Stimulated activated CD4-positive, alpha-beta T cell treated with anti-CD3 and anti-CD28 coated beads, Interleukin-15, amount 100 ng/mL, for 1 hour (primary cell): Measurements from ENCODE around the gene ERI3.

ENCODE experiments used
- DNase-seq, 2 donors: peaks; one replicate each; pipeline ENCODE4 v3.0.0-alpha.2; 2020; ENCODE audit warnings: low read depth in 1 of 2, low spot score in 1 of 2

ERI3 gene

GRCh38 chr1:44263568-44264450, 91.2 kb downstream of the ERI3 start:
- no peak for DNase-seq

- DNase-seq: no peak
These were observed 92.1 kb downstream of the ERI3 start for GRCh38 chr1:44262816-44263567.

- no peak for DNase-seq
These were observed 92.6 kb downstream of the ERI3 start for GRCh38 chr1:44262414-44262813.

GRCh38 chr1:44261962-44262361, 93.1 kb downstream of the ERI3 start:
- no peak for DNase-seq

GRCh38 chr1:44261171-44261817, 93.8 kb downstream of the ERI3 start:
- no peak for DNase-seq

GRCh38 chr1:44260792-44261170, 94.3 kb downstream of the ERI3 start:
- no peak for DNase-seq

GRCh38 chr1:44259090-44259489, 96.0 kb downstream of the ERI3 start:
- DNase-seq: no peak

- no peak for DNase-seq
These were observed 98.1 kb downstream of the ERI3 start for GRCh38 chr1:44256762-44257554.

- no peak for DNase-seq
These were observed 100.6 kb downstream of the ERI3 start for GRCh38 chr1:44254392-44254910.

- no peak for DNase-seq
These were observed 102.9 kb downstream of the ERI3 start for GRCh38 chr1:44251989-44252671.

GRCh38 chr1:44251486-44251885, 103.6 kb downstream of the ERI3 start:
- no peak for DNase-seq

GRCh38 chr1:44250068-44250781, 104.8 kb downstream of the ERI3 start:
- no peak for DNase-seq

- DNase-seq: no peak
These were observed 105.5 kb downstream of the ERI3 start for GRCh38 chr1:44249543-44249942.

GRCh38 chr1:44246806-44247205, 108.3 kb downstream of the ERI3 start:
- DNase-seq: no peak

GRCh38 chr1:44244986-44245385, 110.1 kb downstream of the ERI3 start:
- no peak for DNase-seq

GRCh38 chr1:44243782-44244495, 111.1 kb downstream of the ERI3 start:
- no peak for DNase-seq

GRCh38 chr1:44242746-44243145, 112.3 kb downstream of the ERI3 start:
- no peak for DNase-seq

- DNase-seq: no peak
These were observed 114.0 kb downstream of the ERI3 start for GRCh38 chr1:44240802-44241671.
